ENCODE results near the gene PRTN3.

DNA sequence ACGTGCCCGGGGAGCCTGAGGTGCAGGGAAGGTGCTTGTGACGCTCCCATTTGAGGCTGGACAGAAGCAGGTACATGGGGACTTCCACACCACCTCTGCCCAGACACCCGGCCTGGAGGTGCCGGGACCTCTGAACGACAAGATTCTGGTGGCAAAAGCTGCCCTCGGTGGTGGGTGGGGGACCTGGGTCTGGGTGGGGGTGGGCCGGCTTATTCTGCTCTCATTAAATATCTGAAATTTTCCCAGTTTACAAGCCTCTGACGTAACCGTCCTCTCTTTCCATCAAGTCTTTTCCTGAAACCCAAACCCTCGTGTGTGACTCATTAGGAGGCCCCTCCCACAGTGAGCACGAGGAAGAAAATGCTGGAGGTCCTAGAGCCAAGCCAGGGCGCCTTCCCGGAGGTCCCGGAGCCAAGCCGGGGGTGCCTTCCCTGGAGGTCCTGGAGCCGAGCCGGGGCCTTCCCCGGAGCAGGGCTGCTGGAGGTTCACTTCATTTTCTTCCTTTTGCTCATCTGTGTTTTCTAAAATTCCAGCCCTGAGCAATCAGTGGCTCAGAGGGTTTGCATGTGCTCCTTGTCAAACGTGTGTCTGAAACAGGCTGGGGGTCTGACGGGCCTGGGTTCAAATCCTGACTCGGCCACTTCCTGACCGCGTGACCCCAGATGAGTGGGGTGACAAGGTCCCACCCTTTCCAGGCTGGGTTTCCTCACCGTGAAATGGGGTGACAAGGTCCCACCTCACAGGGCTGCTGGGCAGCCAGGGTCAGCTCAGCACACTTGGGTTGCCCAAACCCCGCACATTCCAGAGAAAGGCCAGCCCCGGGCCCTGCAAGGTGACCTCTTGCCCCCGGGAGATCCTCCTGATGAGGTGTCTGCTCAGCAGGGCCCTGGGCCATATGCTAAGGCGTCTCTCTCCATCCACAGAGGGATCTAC is 28.7 kb downstream of the PRTN3 start:
- TF ChIP-seq, protein P1, sequence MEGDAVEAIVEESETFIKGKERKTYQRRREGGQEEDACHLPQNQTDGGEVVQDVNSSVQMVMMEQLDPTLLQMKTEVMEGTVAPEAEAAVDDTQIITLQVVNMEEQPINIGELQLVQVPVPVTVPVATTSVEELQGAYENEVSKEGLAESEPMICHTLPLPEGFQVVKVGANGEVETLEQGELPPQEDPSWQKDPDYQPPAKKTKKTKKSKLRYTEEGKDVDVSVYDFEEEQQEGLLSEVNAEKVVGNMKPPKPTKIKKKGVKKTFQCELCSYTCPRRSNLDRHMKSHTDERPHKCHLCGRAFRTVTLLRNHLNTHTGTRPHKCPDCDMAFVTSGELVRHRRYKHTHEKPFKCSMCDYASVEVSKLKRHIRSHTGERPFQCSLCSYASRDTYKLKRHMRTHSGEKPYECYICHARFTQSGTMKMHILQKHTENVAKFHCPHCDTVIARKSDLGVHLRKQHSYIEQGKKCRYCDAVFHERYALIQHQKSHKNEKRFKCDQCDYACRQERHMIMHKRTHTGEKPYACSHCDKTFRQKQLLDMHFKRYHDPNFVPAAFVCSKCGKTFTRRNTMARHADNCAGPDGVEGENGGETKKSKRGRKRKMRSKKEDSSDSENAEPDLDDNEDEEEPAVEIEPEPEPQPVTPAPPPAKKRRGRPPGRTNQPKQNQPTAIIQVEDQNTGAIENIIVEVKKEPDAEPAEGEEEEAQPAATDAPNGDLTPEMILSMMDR (IDR thresholded peaks at IDR 0.05; ENCODE audit: low read depth, low read length), result no peak
- TF ChIP-seq EZH2phosphoT487 (IDR thresholded peaks at IDR 0.05; ENCODE audit: low read depth), result no peak
